ENCODE results near the gene POLD1. TPM values are rescaled to one million over a fixed set of nuclear protein-coding genes. Genes with fewer than 3 reads are reported as not detected.
A peak's percentile ranks its signal among the peaks of the same experiment; 100 is the strongest.

Gene POLD1
- total RNA-seq, 1 donor from 2014 or later: 151 TPM

GRCh38 chr19:50431343-50432220 lies 47.4 kb downstream of the POLD1 start:
- peaks cover 11% of the 10 kb centered on the region for H3K4me1 Mint-ChIP-seq
- no peak for TF ChIP-seq CTCF (conservative IDR thresholded peaks at IDR 0.05)
- peaks cover 50% of the 10 kb centered on the region for H3K27me3 Mint-ChIP-seq (ENCODE audit: low read depth)
- H3K36me3 Mint-ChIP-seq (ENCODE audit: low read depth): no peaks in the 10 kb centered on the region
- H3K27ac Mint-ChIP-seq (ENCODE audit: unreplicated experiment): peak overlapping the region; percentile 51
- H3K4me3 Mint-ChIP-seq: peak overlapping the region; percentile 93
- no peaks in the 10 kb centered on the region for H3K9me3 Mint-ChIP-seq
- peak; percentile 96 for DNase-seq (ENCODE audit: low read depth, low spot score)

GRCh38 chr19:50432221-50433028 lies 48.3 kb downstream of the POLD1 start, which contains the start of gene MYBPC2:
Gene MYBPC2 (plus strand): TSS chr19:50432892. CDS start chr19:50432954, 62 bp downstream.
- Mint-ChIP-seq H3K4me3 (peak within 1 kb of the TSS; percentile 93), H3K4me1 (peaks cover 11% of the 10 kb centered on the region), H3K36me3 (ENCODE audit: low read depth) (no peaks in the 10 kb centered on the region), H3K9me3 (no peaks in the 10 kb centered on the region), H3K27ac (ENCODE audit: unreplicated experiment) (peak within 1 kb of the TSS; percentile 51), H3K27me3 (ENCODE audit: low read depth) (peaks cover 56% of the 10 kb centered on the region)
- DNase-seq (ENCODE audit: low read depth, low spot score): no peak
- no peak for TF ChIP-seq CTCF (conservative IDR thresholded peaks at IDR 0.05)

GRCh38 chr19:50433201-50434180 lies 49.3 kb downstream of the POLD1 start:
- H3K9me3 Mint-ChIP-seq: no peaks in the 10 kb centered on the region
- peak overlapping the region; percentile 78 for H3K4me3 Mint-ChIP-seq
- DNase-seq (ENCODE audit: low read depth, low spot score): no peak
- H3K27me3 Mint-ChIP-seq (ENCODE audit: low read depth): peaks cover 63% of the 10 kb centered on the region
- H3K27ac Mint-ChIP-seq (ENCODE audit: unreplicated experiment): no peak overlapping the region
- H3K4me1 Mint-ChIP-seq: peaks cover 11% of the 10 kb centered on the region
- H3K36me3 Mint-ChIP-seq (ENCODE audit: low read depth): no peaks in the 10 kb centered on the region
- no peak for TF ChIP-seq CTCF (conservative IDR thresholded peaks at IDR 0.05)

GRCh38 chr19:50434525-50434924 lies 50.4 kb downstream of the POLD1 start:
- H3K4me1 Mint-ChIP-seq: peaks cover 11% of the 10 kb centered on the region
- DNase-seq (ENCODE audit: low read depth, low spot score): no peak
- peak overlapping the region; percentile 63 for H3K4me3 Mint-ChIP-seq
- peaks cover 67% of the 10 kb centered on the region for H3K27me3 Mint-ChIP-seq (ENCODE audit: low read depth)
- no peak overlapping the region for H3K27ac Mint-ChIP-seq (ENCODE audit: unreplicated experiment)
- H3K9me3 Mint-ChIP-seq: no peaks in the 10 kb centered on the region
- TF ChIP-seq CTCF (conservative IDR thresholded peaks at IDR 0.05): no peak
- no peaks in the 10 kb centered on the region for H3K36me3 Mint-ChIP-seq (ENCODE audit: low read depth)

- TF ChIP-seq CTCF (conservative IDR thresholded peaks at IDR 0.05): no peak
- peaks cover 64% of the 10 kb centered on the region for H3K27me3 Mint-ChIP-seq (ENCODE audit: low read depth)
- DNase-seq (ENCODE audit: low read depth, low spot score): no peak
- no peak overlapping the region for H3K4me3 Mint-ChIP-seq
- H3K36me3 Mint-ChIP-seq (ENCODE audit: low read depth): no peaks in the 10 kb centered on the region
- peaks cover 11% of the 10 kb centered on the region for H3K4me1 Mint-ChIP-seq
- H3K9me3 Mint-ChIP-seq: no peaks in the 10 kb centered on the region
- H3K27ac Mint-ChIP-seq (ENCODE audit: unreplicated experiment): no peak overlapping the region
Observed at GRCh38 chr19:50435221-50435620, 51.1 kb downstream of the POLD1 start.

Measured in neural crest cell (in vitro differentiated cells).